Sigmoid colon (tissue), 7 donors: Measurements from ENCODE around the gene KRTAP21-1. TPM values are rescaled to one million over a fixed set of nuclear protein-coding genes. Genes with fewer than 3 reads are reported as not detected.

Source experiments
- DNase-seq: peaks from one replicate; pipeline ENCODE4 v3.0.0-alpha.2; 2019
- H3K27ac ChIP-seq, 4 donors: fragments of 200-600 bp; sonication (generic); one replicate each; pipeline ENCODE4 v1.5.1; 2016 to 2019; ENCODE audit warnings: mild to moderate bottlenecking in 1 of 4
- H3K27me3 ChIP-seq, 3 donors: fragments of 200-600 bp; sonication (generic); one replicate each; pipeline ENCODE4 v1.5.1; 2019; ENCODE audit warnings: mild to moderate bottlenecking in 1 of 3
- H3K36me3 ChIP-seq, 4 donors: fragments of 200-600 bp; sonication (generic); one replicate each; pipeline ENCODE4 v1.5.1; 2016 to 2019
- H3K4me1 ChIP-seq, 4 donors: fragments of 200-600 bp; sonication (generic); one replicate each; pipeline ENCODE4 v1.5.1; 2017 to 2019
- H3K4me3 ChIP-seq, 4 donors: fragments of 200-600 bp; sonication (generic); one replicate each; pipeline ENCODE4 v1.5.1; 2017 to 2019; ENCODE audit warnings: mild to moderate bottlenecking in 2 of 4, moderate library complexity in 1 of 4
- H3K9me3 ChIP-seq, 4 donors: fragments of 200-600 bp in 3 of 4; sonication (generic) in 3 of 4; one replicate each; pipeline versions ENCODE4 v1.5.1 to v1.6.1; 2013 to 2019
- CTCF ChIP-seq, 4 experiments: fragments of 450-650 bp in 3 of 4; fragments of 200-600 bp in 1 of 4; IDR thresholded peaks; one replicate each; pipeline ENCODE4 v1.5.1; 2016 to 2019; ENCODE audit warnings: antibody characterized with exemption in 4 of 4, mild to moderate bottlenecking in 3 of 4, moderate library complexity in 2 of 4
- EP300 ChIP-seq, 4 donors: sonication (generic); formaldehyde crosslinking; IDR thresholded peaks; one replicate each; pipeline ENCODE4 v1.6.1; 2017; ENCODE audit warnings: antibody characterized with exemption in 4 of 4
- POLR2A ChIP-seq, 2 donors: fragments of 450-650 bp; IDR thresholded peaks; one replicate each; pipeline ENCODE4 v1.6.1; 2016; ENCODE audit warnings: antibody characterized with exemption in 2 of 2, mild to moderate bottlenecking in 2 of 2, moderate library complexity in 2 of 2
- POLR2AphosphoS5 ChIP-seq, 4 donors: sonication (generic); formaldehyde crosslinking; IDR thresholded peaks; one replicate each; pipeline ENCODE4 v1.6.1; 2017; ENCODE audit warnings: antibody characterized with exemption in 4 of 4
- WGBS, 2 donors: extraction: QIAGEN DNeasy Blood & Tissue Kit; methylation state at CpG; one replicate each; pipeline ENCODE4 v1.1.7; 2013; 5-methylcytosine and 5-hydroxymethylcytosine counted together
- intact Hi-C: fragments of 100-400 bp; cut with DNase I; formaldehyde crosslinking; loops from one replicate; pipeline ENCODE4 v1.15.1; 2023
- polyA plus RNA-seq, 3 donors: library from polyadenylated mRNA; stranded (reverse); fragments of 200-250 nt; gene quantifications; one replicate each; pipeline ENCODE4 v1.2.3, GENCODE V29; 2013
- small RNA-seq, 3 donors: library from RNA; depleted of rRNA; stranded (forward); fragments of <200 nt; gene quantifications; one replicate each; pipeline ENCODE3, GENCODE V24; 2016
- total RNA-seq, 4 donors: library from RNA; depleted of rRNA; stranded (reverse); fragments of >200 nt; gene quantifications; one replicate each; pipeline ENCODE4 v1.1.0, GENCODE V29; 2016
- donor health status: healthy with polysubstance abuse.
- donor health status: Bipolar disorder and iron deficiency.
- donor health status: healthy.

The KRTAP21-1 gene
- total and polyA plus RNA-seq, 7 donors = not detected

GRCh38 chr21:30714456-30714855 lies 40.8 kb downstream of the KRTAP21-1 start:
- intact Hi-C loops = no loop called here
- Histone ChIP-seq H3K36me3 (no peaks in the 10 kb centered on the region), H3K4me3 (no peak overlapping the region), H3K27me3 (no peaks in the 10 kb centered on the region), H3K27ac (no peak overlapping the region), H3K4me1 (no peaks in the 10 kb centered on the region), H3K9me3 (no peaks in the 10 kb centered on the region)
- no peak for DNase-seq
- WGBS, 2 donors = 60 to 68% methylated on average over 3 of the region's 3 CpGs
- TF ChIP-seq POLR2AphosphoS5 (IDR thresholded peaks at IDR 0.05) (no peak), POLR2A (IDR thresholded peaks at IDR 0.05) (no peak), CTCF (IDR thresholded peaks at IDR 0.05) (no peak), EP300 (IDR thresholded peaks at IDR 0.05) (no peak)

GRCh38 chr21:30713766-30714165 lies 41.5 kb downstream of the KRTAP21-1 start:
- no peaks in the 10 kb centered on the region for H3K9me3 ChIP-seq
- DNase-seq = no peak
- intact Hi-C loops = no loop called here
- H3K27me3 ChIP-seq = no peaks in the 10 kb centered on the region
- H3K36me3 ChIP-seq = no peaks in the 10 kb centered on the region
- TF ChIP-seq POLR2A (IDR thresholded peaks at IDR 0.05) (no peak), EP300 (IDR thresholded peaks at IDR 0.05) (no peak), CTCF (IDR thresholded peaks at IDR 0.05) (no peak), POLR2AphosphoS5 (IDR thresholded peaks at IDR 0.05) (no peak)
- H3K27ac ChIP-seq = no peak overlapping the region
- H3K4me3 ChIP-seq = no peak overlapping the region
- WGBS, 2 donors = 84 to 87% methylated on average over 3 of the region's 3 CpGs
- no peaks in the 10 kb centered on the region for H3K4me1 ChIP-seq

- Histone ChIP-seq H3K4me1 (no peaks in the 10 kb centered on the region), H3K9me3 (no peaks in the 10 kb centered on the region), H3K4me3 (no peak overlapping the region), H3K27me3 (no peaks in the 10 kb centered on the region), H3K36me3 (no peaks in the 10 kb centered on the region), H3K27ac (no peak overlapping the region)
- intact Hi-C loops = no loop called here
- no peak for TF ChIP-seq EP300 (IDR thresholded peaks at IDR 0.05)
- TF ChIP-seq POLR2A (IDR thresholded peaks at IDR 0.05) = no peak
- TF ChIP-seq CTCF (IDR thresholded peaks at IDR 0.05) = no peak
- no peak for TF ChIP-seq POLR2AphosphoS5 (IDR thresholded peaks at IDR 0.05)
- no peak for DNase-seq
- WGBS, 2 donors = 18 to 45% methylated on average over 3 of the region's 3 CpGs
Measured at GRCh38 chr21:30710499-30710898, 44.7 kb downstream of the KRTAP21-1 start.

- H3K27me3 ChIP-seq = no peaks in the 10 kb centered on the region
- intact Hi-C loops = no loop called here
- H3K36me3 ChIP-seq = no peaks in the 10 kb centered on the region
- no peaks in the 10 kb centered on the region for H3K9me3 ChIP-seq
- H3K4me1 ChIP-seq = no peaks in the 10 kb centered on the region
- H3K4me3 ChIP-seq = no peak overlapping the region
- DNase-seq = no peak
- H3K27ac ChIP-seq = no peak overlapping the region
- TF ChIP-seq EP300 (IDR thresholded peaks at IDR 0.05) (no peak), POLR2AphosphoS5 (IDR thresholded peaks at IDR 0.05) (no peak), POLR2A (IDR thresholded peaks at IDR 0.05) (no peak), CTCF (IDR thresholded peaks at IDR 0.05) (no peak)
Measured at GRCh38 chr21:30707409-30707808, 47.8 kb downstream of the KRTAP21-1 start.

Small RNA genes within 50 kb of the gene (small RNA-seq; reads per million reads assigned to genes)
- gene AP000244.1 (0 reads per million in 3 donors), gene KRTAP21-3 (0 reads per million in 3 donors), gene KRTAP8-2P (0 reads per million in 3 donors)

Other genes with a start within 250 kb of the KRTAP21-1 start
- not detected for gene KRTAP19-6, start 213.6 kb downstream of the KRTAP21-1 start, total RNA-seq
- not detected for gene KRTAP19-6, start 213.6 kb downstream of the KRTAP21-1 start, polyA plus RNA-seq
- gene KRTAP19-7, start 194.1 kb downstream of the KRTAP21-1 start, total RNA-seq = not detected
- gene KRTAP19-7, start 194.1 kb downstream of the KRTAP21-1 start, polyA plus RNA-seq = not detected
- gene KRTAP22-2, start 165.0 kb downstream of the KRTAP21-1 start, total RNA-seq = not detected
- gene KRTAP22-2, start 165.0 kb downstream of the KRTAP21-1 start, polyA plus RNA-seq = not detected
- not detected for gene KRTAP6-3, start 163.0 kb downstream of the KRTAP21-1 start, total RNA-seq
- gene KRTAP6-3, start 163.0 kb downstream of the KRTAP21-1 start, polyA plus RNA-seq = not detected
- gene KRTAP6-2, start 156.5 kb downstream of the KRTAP21-1 start, total RNA-seq = not detected
- gene KRTAP6-2, start 156.5 kb downstream of the KRTAP21-1 start, polyA plus RNA-seq = not detected
- gene KRTAP22-1, start 154.3 kb downstream of the KRTAP21-1 start, total RNA-seq = not detected
- not detected for gene KRTAP22-1, start 154.3 kb downstream of the KRTAP21-1 start, polyA plus RNA-seq
- gene KRTAP6-1, start 141.5 kb downstream of the KRTAP21-1 start, total RNA-seq = not detected
- not detected for gene KRTAP6-1, start 141.5 kb downstream of the KRTAP21-1 start, polyA plus RNA-seq
- not detected for gene KRTAP20-1, start 139.0 kb downstream of the KRTAP21-1 start, total RNA-seq
- gene KRTAP20-1, start 139.0 kb downstream of the KRTAP21-1 start, polyA plus RNA-seq = not detected
- gene KRTAP20-4, start 134.8 kb downstream of the KRTAP21-1 start, total RNA-seq = not detected
- gene KRTAP20-4, start 134.8 kb downstream of the KRTAP21-1 start, polyA plus RNA-seq = not detected
- gene KRTAP20-2, start 120.2 kb downstream of the KRTAP21-1 start, total RNA-seq = not detected
- not detected for gene KRTAP20-2, start 120.2 kb downstream of the KRTAP21-1 start, polyA plus RNA-seq
- gene KRTAP20-3, start 112.6 kb downstream of the KRTAP21-1 start, total RNA-seq = not detected
- not detected for gene KRTAP20-3, start 112.6 kb downstream of the KRTAP21-1 start, polyA plus RNA-seq
- not detected for gene KRTAP21-3, start 36.7 kb downstream of the KRTAP21-1 start, total RNA-seq
- not detected for gene KRTAP21-3, start 36.7 kb downstream of the KRTAP21-1 start, polyA plus RNA-seq
- gene KRTAP21-2, start 8.2 kb downstream of the KRTAP21-1 start, total RNA-seq = not detected
- gene KRTAP21-2, start 8.2 kb downstream of the KRTAP21-1 start, polyA plus RNA-seq = not detected
- not detected for gene KRTAP8-1, start 57.8 kb upstream of the KRTAP21-1 start, total RNA-seq
- not detected for gene KRTAP8-1, start 57.8 kb upstream of the KRTAP21-1 start, polyA plus RNA-seq
- not detected for gene KRTAP7-1, start 74.3 kb upstream of the KRTAP21-1 start, total RNA-seq
- not detected for gene KRTAP7-1, start 74.3 kb upstream of the KRTAP21-1 start, polyA plus RNA-seq
- gene KRTAP11-1, start 126.2 kb upstream of the KRTAP21-1 start, total RNA-seq = not detected
- not detected for gene KRTAP11-1, start 126.2 kb upstream of the KRTAP21-1 start, polyA plus RNA-seq